Loucy (cell line): ENCODE measurements around the gene CELF4.

Experiments used
- CTCF ChIP-seq: fragments of 200-600 bp; sonication (generic); conservative IDR thresholded peaks from 2 replicates; pipeline ENCODE4 v1.5.1; 2014; ENCODE audit warnings: mild to moderate bottlenecking, antibody characterized with exemption, low read length
- EZH2phosphoT487 ChIP-seq: fragments of 200-600 bp; IDR thresholded peaks from 2 replicates; pipeline ENCODE4 v1.6.1; 2018; ENCODE audit warnings: antibody characterized with exemption, mild to moderate bottlenecking, moderate library complexity, borderline replicate concordance

GRCh38 chr18:37452015-37452414, 113.6 kb downstream of the CELF4 start:
- TF ChIP-seq CTCF (no peak), EZH2phosphoT487 (no peak)
